ENCODE results near the gene RPS4Y2.

RPS4Y2 gene

DNA sequence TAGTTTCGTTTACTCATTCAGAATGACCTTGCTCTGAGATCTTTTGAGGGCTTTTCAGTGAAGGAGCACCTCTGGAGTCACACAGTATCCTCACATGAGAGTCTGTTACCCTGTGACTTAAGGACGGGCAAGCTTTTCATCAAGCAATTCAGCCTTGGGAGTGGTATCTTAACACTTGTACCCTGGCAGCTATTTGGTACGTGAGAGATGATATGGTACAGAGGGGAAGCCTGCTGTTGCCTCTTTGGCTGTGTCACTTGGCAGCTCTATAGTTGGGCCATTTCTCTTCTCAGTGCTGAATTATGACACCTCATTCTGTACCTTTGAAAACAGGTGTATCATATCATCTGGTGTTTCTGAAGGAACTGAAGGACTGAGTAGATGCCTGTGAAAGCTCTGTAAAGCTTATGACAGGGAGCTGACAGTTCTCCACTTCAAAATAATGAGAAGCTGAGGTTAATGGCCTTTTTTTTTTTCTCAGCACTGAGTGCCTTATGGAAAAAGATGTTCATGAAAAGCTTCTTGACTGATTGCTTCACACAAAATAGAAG lies 24.3 kb downstream of the RPS4Y2 start:
- H3K27me3 ChIP-seq (ENCODE audit: control insufficient read depth, insufficient read depth, low read length), result no peaks in the 10 kb centered on the region
- H3K36me3 ChIP-seq (ENCODE audit: control insufficient read depth, low read depth, low read length), result no peaks in the 10 kb centered on the region
- H3K4me1 ChIP-seq (ENCODE audit: control insufficient read depth, low read depth, low read length), result no peaks in the 10 kb centered on the region
- H3K27ac ChIP-seq (ENCODE audit: low read length), result no peak overlapping the region
- H3K9ac ChIP-seq (ENCODE audit: low read length), result no peak overlapping the region
- H3K9me3 ChIP-seq (ENCODE audit: control insufficient read depth, low read depth, low read length), result no peaks in the 10 kb centered on the region
- no peak overlapping the region for H3K4me3 ChIP-seq (ENCODE audit: low read length)

DNA sequence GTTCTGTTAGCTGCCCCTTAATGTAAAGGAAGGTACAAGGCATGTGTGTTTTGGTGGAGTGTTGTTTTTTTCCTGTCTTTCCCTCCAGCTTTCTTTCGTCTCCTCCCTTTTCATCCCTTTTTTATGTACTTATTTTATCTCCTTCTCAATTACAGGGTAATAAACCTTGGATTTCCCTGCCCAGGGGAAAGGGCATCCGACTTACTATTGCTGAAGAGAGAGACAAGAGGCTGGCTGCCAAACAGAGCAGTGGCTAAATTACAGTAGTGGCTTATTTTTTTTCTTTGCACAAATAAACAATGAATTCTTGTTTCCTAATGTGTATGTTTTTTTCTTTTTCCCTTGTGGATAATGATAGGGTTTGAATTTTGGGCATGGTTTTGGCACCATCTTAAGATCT lies 24.9 kb downstream of the RPS4Y2 start:
- Histone ChIP-seq H3K4me1 (ENCODE audit: control insufficient read depth, low read depth, low read length) (no peaks in the 10 kb centered on the region), H3K36me3 (ENCODE audit: control insufficient read depth, low read depth, low read length) (no peaks in the 10 kb centered on the region), H3K9ac (ENCODE audit: low read length) (no peak overlapping the region), H3K27me3 (ENCODE audit: control insufficient read depth, insufficient read depth, low read length) (no peaks in the 10 kb centered on the region), H3K4me3 (ENCODE audit: low read length) (no peak overlapping the region), H3K9me3 (ENCODE audit: control insufficient read depth, low read depth, low read length) (no peaks in the 10 kb centered on the region), H3K27ac (ENCODE audit: low read length) (no peak overlapping the region)

DNA sequence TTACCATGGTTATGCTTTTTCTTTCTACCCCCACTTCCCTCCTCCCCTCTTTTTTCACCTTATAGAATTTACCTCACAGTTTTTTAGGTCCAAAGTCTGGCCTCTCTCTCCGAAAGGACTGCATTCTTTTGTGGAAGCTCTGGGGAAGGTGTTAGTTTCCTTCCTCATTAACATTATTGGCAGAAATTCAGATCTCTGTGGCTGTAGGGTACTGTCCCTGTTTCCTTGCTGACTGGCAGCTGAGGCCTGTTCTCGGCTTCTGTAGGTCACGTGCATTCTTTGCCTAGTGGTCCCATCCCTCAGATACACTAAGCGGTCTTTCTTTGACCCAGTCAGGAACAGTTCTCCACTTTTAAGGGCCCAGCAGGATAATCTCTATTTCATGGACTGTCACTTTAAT lies 25.5 kb downstream of the RPS4Y2 start:
- Histone ChIP-seq H3K4me1 (ENCODE audit: control insufficient read depth, low read depth, low read length) (no peaks in the 10 kb centered on the region), H3K36me3 (ENCODE audit: control insufficient read depth, low read depth, low read length) (no peaks in the 10 kb centered on the region), H3K4me3 (ENCODE audit: low read length) (no peak overlapping the region), H3K9me3 (ENCODE audit: control insufficient read depth, low read depth, low read length) (no peaks in the 10 kb centered on the region), H3K9ac (ENCODE audit: low read length) (no peak overlapping the region), H3K27ac (ENCODE audit: low read length) (no peak overlapping the region), H3K27me3 (ENCODE audit: control insufficient read depth, insufficient read depth, low read length) (no peaks in the 10 kb centered on the region)

DNA sequence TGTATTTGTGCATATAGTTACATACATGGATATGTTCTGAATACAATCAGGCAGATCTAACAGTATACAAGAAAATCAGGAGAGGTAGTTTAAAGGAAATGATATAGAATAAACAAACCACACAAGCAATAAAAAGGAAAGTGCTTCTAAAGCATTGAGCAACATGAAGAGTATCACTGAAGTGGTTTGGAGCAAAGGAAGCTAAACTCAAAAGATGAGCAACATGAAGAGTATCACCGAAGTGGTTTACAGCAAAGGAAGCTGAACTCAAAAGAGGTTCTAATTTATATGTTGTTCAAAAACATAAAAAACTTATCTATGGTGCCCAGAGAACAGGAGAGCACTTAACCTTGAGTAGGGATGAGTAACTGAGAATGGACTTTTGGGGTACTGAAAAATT lies 29.1 kb downstream of the RPS4Y2 start:
- H3K4me3 ChIP-seq (ENCODE audit: low read length), result no peak overlapping the region
- no peak overlapping the region for H3K9ac ChIP-seq (ENCODE audit: low read length)
- no peaks in the 10 kb centered on the region for H3K4me1 ChIP-seq (ENCODE audit: control insufficient read depth, low read depth, low read length)
- H3K27ac ChIP-seq (ENCODE audit: low read length), result no peak overlapping the region
- H3K36me3 ChIP-seq (ENCODE audit: control insufficient read depth, low read depth, low read length), result no peaks in the 10 kb centered on the region
- no peaks in the 10 kb centered on the region for H3K27me3 ChIP-seq (ENCODE audit: control insufficient read depth, insufficient read depth, low read length)
- H3K9me3 ChIP-seq (ENCODE audit: control insufficient read depth, low read depth, low read length), result no peaks in the 10 kb centered on the region

DNA sequence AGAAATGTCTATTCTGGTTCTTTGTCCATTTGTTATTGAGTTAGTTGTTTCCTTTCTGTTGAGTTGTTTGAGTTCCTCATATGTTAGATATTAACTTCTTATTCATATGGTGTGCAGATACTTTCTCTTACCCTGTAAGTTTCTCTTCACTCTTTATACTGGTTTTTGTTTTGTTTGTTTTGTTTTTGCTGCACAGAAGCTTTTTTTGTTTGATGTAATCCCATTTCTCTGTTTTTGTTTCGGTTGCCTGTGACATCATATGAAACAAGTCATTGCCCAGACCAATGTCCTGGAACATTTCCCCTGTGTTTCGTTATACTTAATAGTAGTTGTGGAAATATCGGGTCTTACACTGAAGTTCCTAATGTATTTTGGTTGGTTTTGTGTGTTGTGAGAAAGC lies 31.2 kb downstream of the RPS4Y2 start:
- Histone ChIP-seq H3K27me3 (ENCODE audit: control insufficient read depth, insufficient read depth, low read length) (no peaks in the 10 kb centered on the region), H3K9ac (ENCODE audit: low read length) (no peak overlapping the region), H3K4me3 (ENCODE audit: low read length) (no peak overlapping the region), H3K36me3 (ENCODE audit: control insufficient read depth, low read depth, low read length) (no peaks in the 10 kb centered on the region), H3K27ac (ENCODE audit: low read length) (no peak overlapping the region), H3K4me1 (ENCODE audit: control insufficient read depth, low read depth, low read length) (no peaks in the 10 kb centered on the region), H3K9me3 (ENCODE audit: control insufficient read depth, low read depth, low read length) (no peaks in the 10 kb centered on the region)

DNA sequence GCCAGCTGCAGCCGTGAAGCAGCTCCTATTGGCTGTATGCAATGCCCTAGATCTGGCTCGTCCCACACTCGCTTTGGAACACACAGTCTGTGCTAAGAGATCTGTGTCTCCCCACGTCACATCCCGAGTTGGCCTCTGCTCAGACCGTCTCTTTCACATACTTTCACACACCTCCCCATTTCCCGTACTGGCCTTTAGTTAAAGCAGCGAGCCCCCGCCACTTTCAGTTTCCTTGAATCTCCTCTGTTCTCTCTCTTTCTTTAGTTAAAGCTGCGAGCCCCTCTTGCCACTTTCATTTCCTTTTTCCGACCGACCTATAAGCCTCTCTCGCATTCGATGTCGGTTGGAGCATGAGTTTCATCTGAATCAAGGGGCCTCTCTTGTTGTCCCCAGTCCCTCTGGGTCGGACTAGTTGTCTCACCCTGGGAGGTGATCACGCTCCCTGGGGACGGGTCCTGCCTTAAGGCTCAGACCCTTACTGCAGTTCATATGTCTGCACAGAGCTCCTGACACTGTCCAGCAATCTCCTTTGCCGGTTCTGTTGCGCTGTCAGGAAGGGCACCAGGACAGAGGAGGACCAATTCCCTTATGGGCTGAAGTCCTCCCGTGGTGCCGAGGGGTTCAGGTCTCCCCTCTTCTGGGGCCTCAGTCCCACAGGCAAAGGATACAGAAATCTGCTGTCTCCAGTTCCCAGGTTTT lies 42.6 kb downstream of the RPS4Y2 start:
- no peaks in the 10 kb centered on the region for H3K27me3 ChIP-seq (ENCODE audit: control insufficient read depth, insufficient read depth, low read length)
- no peak overlapping the region for H3K27ac ChIP-seq (ENCODE audit: low read length)
- no peaks in the 10 kb centered on the region for H3K4me1 ChIP-seq (ENCODE audit: control insufficient read depth, low read depth, low read length)
- no peak overlapping the region for H3K9ac ChIP-seq (ENCODE audit: low read length)
- no peak overlapping the region for H3K4me3 ChIP-seq (ENCODE audit: low read length)
- no peaks in the 10 kb centered on the region for H3K9me3 ChIP-seq (ENCODE audit: control insufficient read depth, low read depth, low read length)
- H3K36me3 ChIP-seq (ENCODE audit: control insufficient read depth, low read depth, low read length), result no peaks in the 10 kb centered on the region

DNA sequence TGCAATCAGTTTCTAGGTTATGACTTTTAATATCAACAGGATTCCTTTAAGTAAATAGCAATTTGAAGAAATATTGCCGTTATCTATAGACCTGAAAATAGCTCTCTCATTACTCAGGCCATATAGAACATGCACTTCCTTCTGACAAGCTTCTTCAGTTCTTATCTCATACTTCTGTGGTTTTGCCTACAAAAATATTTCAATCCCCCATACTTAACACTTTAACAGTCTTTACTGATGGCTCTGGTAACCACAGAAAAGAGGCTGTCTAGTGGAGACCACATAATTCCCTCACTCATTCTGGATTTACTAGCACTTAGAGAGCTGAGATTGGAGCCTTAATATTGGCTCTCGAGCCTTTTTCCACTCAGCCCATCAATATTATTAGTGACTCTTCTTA lies 46.8 kb downstream of the RPS4Y2 start:
- no peaks in the 10 kb centered on the region for H3K36me3 ChIP-seq (ENCODE audit: control insufficient read depth, low read depth, low read length)
- H3K27me3 ChIP-seq (ENCODE audit: control insufficient read depth, insufficient read depth, low read length), result no peaks in the 10 kb centered on the region
- H3K27ac ChIP-seq (ENCODE audit: low read length), result no peak overlapping the region
- H3K9me3 ChIP-seq (ENCODE audit: control insufficient read depth, low read depth, low read length), result no peaks in the 10 kb centered on the region
- no peak overlapping the region for H3K9ac ChIP-seq (ENCODE audit: low read length)
- no peaks in the 10 kb centered on the region for H3K4me1 ChIP-seq (ENCODE audit: control insufficient read depth, low read depth, low read length)
- H3K4me3 ChIP-seq (ENCODE audit: low read length), result no peak overlapping the region

DNA sequence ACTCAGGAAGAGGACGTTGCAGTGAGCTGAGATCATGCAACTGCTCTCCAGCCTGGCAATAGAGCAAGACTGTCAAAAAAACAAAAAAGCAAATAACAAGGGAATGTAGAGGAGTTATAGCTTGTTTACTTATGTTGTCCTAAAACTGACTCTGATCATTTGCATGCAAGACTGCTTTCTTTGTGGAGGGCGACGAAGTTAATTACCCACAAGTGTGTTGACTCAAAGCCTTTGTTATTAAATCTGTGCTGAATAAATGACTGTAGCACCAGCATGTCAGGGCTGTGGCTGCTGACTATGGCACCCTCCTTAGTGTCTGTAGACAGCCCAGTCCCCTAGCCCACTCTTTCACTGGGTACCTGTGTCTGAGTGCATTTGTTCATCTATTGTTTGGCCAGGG lies 50.3 kb downstream of the RPS4Y2 start:
- Histone ChIP-seq H3K36me3 (ENCODE audit: control insufficient read depth, low read depth, low read length) (no peaks in the 10 kb centered on the region), H3K27me3 (ENCODE audit: control insufficient read depth, insufficient read depth, low read length) (no peaks in the 10 kb centered on the region), H3K9me3 (ENCODE audit: control insufficient read depth, low read depth, low read length) (no peaks in the 10 kb centered on the region)

DNA sequence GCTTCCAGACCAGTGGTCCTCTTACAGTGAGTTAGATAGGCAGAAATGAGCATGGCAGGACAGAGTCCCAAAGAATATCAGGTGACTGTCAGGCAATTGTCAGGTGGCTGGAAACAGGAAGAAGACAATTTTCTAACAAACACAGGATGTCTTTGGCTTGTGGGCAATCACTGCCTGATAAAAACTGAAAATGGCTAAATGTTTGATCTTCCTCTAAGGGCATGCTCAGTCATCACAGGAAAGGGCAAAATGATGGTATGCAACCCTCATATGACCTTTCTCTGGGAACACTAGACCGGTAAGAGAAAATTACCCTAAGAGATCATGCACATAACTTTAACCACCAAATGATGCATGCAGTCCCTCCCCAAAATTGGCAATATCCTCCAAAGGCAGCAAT lies 57.6 kb downstream of the RPS4Y2 start:
- no peaks in the 10 kb centered on the region for H3K4me1 ChIP-seq (ENCODE audit: control insufficient read depth, low read depth, low read length)
- no peak overlapping the region for H3K4me3 ChIP-seq (ENCODE audit: low read length)
- H3K27ac ChIP-seq (ENCODE audit: low read length), result no peak overlapping the region
- H3K27me3 ChIP-seq (ENCODE audit: control insufficient read depth, insufficient read depth, low read length), result no peaks in the 10 kb centered on the region
- H3K9ac ChIP-seq (ENCODE audit: low read length), result no peak overlapping the region
- no peaks in the 10 kb centered on the region for H3K9me3 ChIP-seq (ENCODE audit: control insufficient read depth, low read depth, low read length)
- no peaks in the 10 kb centered on the region for H3K36me3 ChIP-seq (ENCODE audit: control insufficient read depth, low read depth, low read length)

More for the DNA sequence above, 50.3 kb downstream of the RPS4Y2 start:
- Histone ChIP-seq H3K9ac (ENCODE audit: low read length) (no peak overlapping the region), H3K27ac (ENCODE audit: low read length) (no peak overlapping the region), H3K4me3 (ENCODE audit: low read length) (no peak overlapping the region), H3K4me1 (ENCODE audit: control insufficient read depth, low read depth, low read length) (no peaks in the 10 kb centered on the region)

DNA sequence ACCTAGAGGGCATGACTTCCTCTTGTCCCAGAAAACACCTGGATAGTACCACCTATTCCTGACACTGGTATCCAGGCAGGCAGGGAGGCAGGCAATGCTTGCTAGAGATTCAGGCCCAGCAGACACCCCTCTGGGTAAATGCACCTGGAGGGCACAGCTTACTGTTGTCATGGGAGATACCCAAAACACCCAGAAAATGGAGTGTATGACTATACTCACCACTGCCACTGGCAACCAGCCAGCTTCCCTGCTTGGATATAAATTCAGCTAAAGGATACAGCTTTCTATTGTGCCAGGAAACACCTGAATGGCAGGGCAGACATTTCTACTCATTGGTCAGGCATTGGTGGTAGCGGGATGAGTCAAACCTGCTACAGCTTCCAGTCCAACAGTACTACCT lies 58.9 kb downstream of the RPS4Y2 start:
- no peak overlapping the region for H3K9ac ChIP-seq (ENCODE audit: low read length)
- H3K9me3 ChIP-seq (ENCODE audit: control insufficient read depth, low read depth, low read length), result no peaks in the 10 kb centered on the region
- H3K36me3 ChIP-seq (ENCODE audit: control insufficient read depth, low read depth, low read length), result no peaks in the 10 kb centered on the region
- H3K27me3 ChIP-seq (ENCODE audit: control insufficient read depth, insufficient read depth, low read length), result no peaks in the 10 kb centered on the region
- H3K4me3 ChIP-seq (ENCODE audit: low read length), result no peak overlapping the region
- no peak overlapping the region for H3K27ac ChIP-seq (ENCODE audit: low read length)
- no peaks in the 10 kb centered on the region for H3K4me1 ChIP-seq (ENCODE audit: control insufficient read depth, low read depth, low read length)

DNA sequence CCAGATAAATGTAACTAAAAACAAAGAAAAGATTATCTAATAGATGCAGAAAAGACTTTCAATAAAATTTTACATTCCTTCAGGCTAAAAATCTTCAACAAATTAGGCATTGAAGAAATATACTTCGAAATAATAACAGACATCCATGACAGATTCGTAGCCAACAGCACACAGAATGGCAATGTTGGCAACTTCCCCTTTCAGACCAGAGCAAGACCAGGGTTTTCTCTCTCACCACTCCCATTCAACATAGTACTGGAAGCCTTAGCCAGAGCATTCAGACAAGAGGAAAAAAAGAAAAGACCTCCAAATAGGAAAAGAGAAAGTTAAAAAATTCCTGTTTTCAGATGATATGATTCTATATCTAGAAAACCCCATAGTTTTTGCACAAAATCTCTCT lies 61.2 kb downstream of the RPS4Y2 start:
- Histone ChIP-seq H3K36me3 (ENCODE audit: control insufficient read depth, low read depth, low read length) (no peaks in the 10 kb centered on the region), H3K27me3 (ENCODE audit: control insufficient read depth, insufficient read depth, low read length) (no peaks in the 10 kb centered on the region), H3K27ac (ENCODE audit: low read length) (no peak overlapping the region), H3K4me1 (ENCODE audit: control insufficient read depth, low read depth, low read length) (no peaks in the 10 kb centered on the region), H3K9me3 (ENCODE audit: control insufficient read depth, low read depth, low read length) (no peaks in the 10 kb centered on the region), H3K4me3 (ENCODE audit: low read length) (no peak overlapping the region), H3K9ac (ENCODE audit: low read length) (no peak overlapping the region)
